GM23338 (cell line): Measurements from ENCODE around the gene SLC16A13.
"Not testable (repeated sequence)": the region's sequence is repeated elsewhere in the genome, so short reads cannot be mapped to it uniquely, and the experiment has no call there.

Experiments used
- EZH2phosphoT487 ChIP-seq: fragments of 200-600 bp; sonication (generic); IDR thresholded peaks from one replicate; pipeline ENCODE4 v1.8.1; 2018; ENCODE audit warnings: antibody characterized with exemption; ENCODE audit not compliant: unreplicated experiment
- POLR2AphosphoS5 ChIP-seq: IDR thresholded peaks from 2 replicates; pipeline ENCODE4 v1.6.1; 2016; ENCODE audit warnings: antibody characterized with exemption, low read depth
- TF ChIP-seq, protein P1 (sequence below), 2 experiments: fragments of 200-600 bp in 1 of 2; sonication (generic) in 1 of 2; conservative IDR thresholded peaks; 2 replicates each; pipeline versions ENCODE4 v1.5.1 to v1.6.1; 2016 to 2017; ENCODE audit warnings: antibody characterized with exemption in 2 of 2, low read depth in 2 of 2, mild to moderate bottlenecking in 2 of 2, moderate library complexity in 1 of 2

DNA sequence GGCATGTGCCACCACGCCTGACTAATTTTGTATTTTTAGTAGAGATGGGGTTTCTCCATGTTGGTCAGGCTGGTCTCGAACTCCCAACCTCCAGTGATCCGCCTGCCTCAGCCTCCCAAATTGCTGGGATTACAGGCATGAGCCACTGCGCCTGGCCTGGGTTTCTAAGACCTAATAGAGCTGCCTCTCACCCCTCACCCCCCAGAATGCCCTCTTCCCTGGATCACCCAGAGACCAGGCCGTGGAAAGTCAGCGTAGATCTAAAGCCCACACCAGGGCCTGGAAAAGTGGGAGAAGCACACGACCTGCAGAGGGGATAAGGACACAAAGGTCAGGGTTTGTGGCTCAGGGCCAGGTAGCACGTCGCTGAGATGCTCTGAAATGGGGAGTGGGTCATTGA lies 14.8 kb downstream of the SLC16A13 start:
- TF ChIP-seq, protein P1, sequence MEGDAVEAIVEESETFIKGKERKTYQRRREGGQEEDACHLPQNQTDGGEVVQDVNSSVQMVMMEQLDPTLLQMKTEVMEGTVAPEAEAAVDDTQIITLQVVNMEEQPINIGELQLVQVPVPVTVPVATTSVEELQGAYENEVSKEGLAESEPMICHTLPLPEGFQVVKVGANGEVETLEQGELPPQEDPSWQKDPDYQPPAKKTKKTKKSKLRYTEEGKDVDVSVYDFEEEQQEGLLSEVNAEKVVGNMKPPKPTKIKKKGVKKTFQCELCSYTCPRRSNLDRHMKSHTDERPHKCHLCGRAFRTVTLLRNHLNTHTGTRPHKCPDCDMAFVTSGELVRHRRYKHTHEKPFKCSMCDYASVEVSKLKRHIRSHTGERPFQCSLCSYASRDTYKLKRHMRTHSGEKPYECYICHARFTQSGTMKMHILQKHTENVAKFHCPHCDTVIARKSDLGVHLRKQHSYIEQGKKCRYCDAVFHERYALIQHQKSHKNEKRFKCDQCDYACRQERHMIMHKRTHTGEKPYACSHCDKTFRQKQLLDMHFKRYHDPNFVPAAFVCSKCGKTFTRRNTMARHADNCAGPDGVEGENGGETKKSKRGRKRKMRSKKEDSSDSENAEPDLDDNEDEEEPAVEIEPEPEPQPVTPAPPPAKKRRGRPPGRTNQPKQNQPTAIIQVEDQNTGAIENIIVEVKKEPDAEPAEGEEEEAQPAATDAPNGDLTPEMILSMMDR (conservative IDR thresholded peaks at IDR 0.05; ENCODE audit: low read depth in 2 of 2): not testable (repeated sequence)
- TF ChIP-seq EZH2phosphoT487, POLR2AphosphoS5: not testable (repeated sequence)
